ENCODE measurements around the gene NDST1.
A peak's percentile ranks its signal among the peaks of the same experiment; 100 is the strongest.

Gene NDST1

GRCh38 chr5:150489360-150490295 is 18.3 kb upstream of the NDST1 start:
- DNase-seq (ENCODE audit: low spot score): no peak

GRCh38 chr5:150490296-150490669 is 17.6 kb upstream of the NDST1 start:
- no peak for DNase-seq (ENCODE audit: low spot score)

GRCh38 chr5:150490754-150491153 is 17.2 kb upstream of the NDST1 start:
- DNase-seq (ENCODE audit: low spot score): no peak

- DNase-seq (ENCODE audit: low spot score): no peak
These were observed 16.1 kb upstream of the NDST1 start for GRCh38 chr5:150491876-150492275.

- peak; percentile 74 for DNase-seq (ENCODE audit: low spot score)
These were observed 15.3 kb upstream of the NDST1 start for GRCh38 chr5:150492621-150493020.

GRCh38 chr5:150496098-150496497 is 11.8 kb upstream of the NDST1 start:
- no peak for DNase-seq (ENCODE audit: low spot score)

GRCh38 chr5:150496534-150496933 is 11.4 kb upstream of the NDST1 start:
- no peak for DNase-seq (ENCODE audit: low spot score)

- DNase-seq (ENCODE audit: low spot score): peak; percentile 93
These were observed 10.5 kb upstream of the NDST1 start for GRCh38 chr5:150497274-150497988.

GRCh38 chr5:150497989-150498317 is 10.0 kb upstream of the NDST1 start:
- no peak for DNase-seq (ENCODE audit: low spot score)

GRCh38 chr5:150498501-150498900 is 9.4 kb upstream of the NDST1 start:
- no peak for DNase-seq (ENCODE audit: low spot score)

- no peak for DNase-seq (ENCODE audit: low spot score)
These were observed 9.0 kb upstream of the NDST1 start for GRCh38 chr5:150498971-150499370.

- no peak for DNase-seq (ENCODE audit: low spot score)
These were observed 8.4 kb upstream of the NDST1 start for GRCh38 chr5:150499437-150499956.

GRCh38 chr5:150500328-150500841 is 7.5 kb upstream of the NDST1 start:
- no peak for DNase-seq (ENCODE audit: low spot score)

GRCh38 chr5:150500905-150501304 is 7.0 kb upstream of the NDST1 start:
- DNase-seq (ENCODE audit: low spot score): no peak

- DNase-seq (ENCODE audit: low spot score): no peak
These were observed 5.8 kb upstream of the NDST1 start for GRCh38 chr5:150502106-150502505.

GRCh38 chr5:150502847-150503246 is 5.1 kb upstream of the NDST1 start:
- DNase-seq (ENCODE audit: low spot score): no peak

GRCh38 chr5:150503386-150503785 is 4.5 kb upstream of the NDST1 start:
- DNase-seq (ENCODE audit: low spot score): no peak

GRCh38 chr5:150503977-150504620 is 3.8 kb upstream of the NDST1 start:
- DNase-seq (ENCODE audit: low spot score): peak; percentile 56

- DNase-seq (ENCODE audit: low spot score): no peak
These were observed 2.9 kb upstream of the NDST1 start for GRCh38 chr5:150505041-150505511.

- no peak for DNase-seq (ENCODE audit: low spot score)
These were observed 2.1 kb upstream of the NDST1 start for GRCh38 chr5:150505816-150506215.

GRCh38 chr5:150506571-150507473 is 1.1 kb upstream of the NDST1 start:
- DNase-seq (ENCODE audit: low spot score): no peak
